Astrocyte (in vitro differentiated cells and primary cell): ENCODE measurements around the gene ADIPOR2. TPM values are rescaled to one million over a fixed set of nuclear protein-coding genes. Genes with fewer than 3 reads are reported as not detected.

Experiments
- DNase-seq: peaks from one replicate; pipeline ENCODE4 v3.0.0-alpha.2; 2010; ENCODE audit warnings: low read depth
- FAIRE-seq: peaks from 2 replicates; lab custom pipeline; 2011; peaks lifted over from hg19 to GRCh38; lab: Jason Lieb, UNC
- H2AFZ ChIP-seq: 2 replicates; pipeline ENCODE4 v1.6.0; 2012; ENCODE audit warnings: low read depth, low read length, inconsistent platforms
- H3K27ac ChIP-seq: 2 replicates; pipeline ENCODE4 v1.5.1; 2011; ENCODE audit warnings: low read depth, low read length, inconsistent platforms
- H3K27me3 ChIP-seq: 2 replicates; pipeline ENCODE4 v1.6.0; 2011; ENCODE audit warnings: low read length, inconsistent platforms; ENCODE audit not compliant: insufficient read depth
- H3K36me3 ChIP-seq: 2 replicates; pipeline ENCODE4 v1.5.1; 2011; ENCODE audit warnings: low read length, inconsistent platforms; ENCODE audit not compliant: insufficient read depth
- H3K4me1 ChIP-seq: 2 replicates; pipeline ENCODE4 v1.5.1; 2011; ENCODE audit warnings: low read length, inconsistent platforms; ENCODE audit not compliant: insufficient read depth
- H3K4me2 ChIP-seq: 2 replicates; pipeline ENCODE4 v1.6.0; 2012; ENCODE audit warnings: low read length, inconsistent platforms
- H3K4me3 ChIP-seq: 2 replicates; pipeline ENCODE4 v1.5.1; 2011; ENCODE audit warnings: low read depth, mild to moderate bottlenecking, low read length, inconsistent platforms; ENCODE audit not compliant: insufficient read depth
- H3K79me2 ChIP-seq: 2 replicates; pipeline ENCODE4 v1.6.0; 2012; ENCODE audit warnings: mild to moderate bottlenecking, low read length, inconsistent platforms; ENCODE audit not compliant: insufficient read depth
- H3K9ac ChIP-seq: 2 replicates; pipeline ENCODE4 v1.6.0; 2012; ENCODE audit warnings: mild to moderate bottlenecking, low read length, inconsistent platforms
- H3K9me3 ChIP-seq: 2 replicates; pipeline ENCODE4 v1.5.1; 2012; ENCODE audit warnings: low read depth, mild to moderate bottlenecking, low read length, inconsistent platforms; ENCODE audit not compliant: insufficient read depth
- H4K20me1 ChIP-seq: 2 replicates; pipeline ENCODE4 v1.6.0; 2012; ENCODE audit warnings: low read length, inconsistent platforms; ENCODE audit not compliant: insufficient read depth
- H3K27ac Mint-ChIP-seq: one replicate; pipeline ENCODE4 v1.8.0; 2021; ENCODE audit warnings: mild to moderate bottlenecking, mixed read lengths; ENCODE audit not compliant: unreplicated experiment
- H3K27me3 Mint-ChIP-seq: one replicate; pipeline ENCODE4 v1.8.0; 2021; ENCODE audit warnings: low read depth, mixed read lengths; ENCODE audit not compliant: unreplicated experiment
- H3K36me3 Mint-ChIP-seq: one replicate; pipeline ENCODE4 v1.8.0; 2021; ENCODE audit warnings: low read depth, mixed read lengths; ENCODE audit not compliant: unreplicated experiment
- H3K4me1 Mint-ChIP-seq: one replicate; pipeline ENCODE4 v1.8.0; 2021; ENCODE audit warnings: low read depth, mixed read lengths; ENCODE audit not compliant: unreplicated experiment
- H3K4me3 Mint-ChIP-seq: one replicate; pipeline ENCODE4 v1.8.0; 2021; ENCODE audit warnings: mild to moderate bottlenecking, moderate library complexity, mixed read lengths; ENCODE audit not compliant: unreplicated experiment
- H3K9me3 Mint-ChIP-seq: one replicate; pipeline ENCODE4 v1.8.0; 2021; ENCODE audit warnings: mild to moderate bottlenecking, mixed read lengths; ENCODE audit not compliant: unreplicated experiment
- EZH2 ChIP-seq: IDR thresholded peaks from 2 replicates; pipeline ENCODE4 v1.6.1; 2012; ENCODE audit warnings: mild to moderate bottlenecking, low read length, inconsistent platforms; ENCODE audit not compliant: insufficient read depth
- total RNA-seq: library from RNA; stranded (reverse); gene quantifications from 2 replicates; pipeline ENCODE4 v1.2.1, GENCODE V29; 2021
- TF ChIP-seq, protein P1 (sequence below): IDR thresholded peaks from 2 replicates; pipeline ENCODE4 v1.5.1; 2011; ENCODE audit warnings: low read depth, mild to moderate bottlenecking, inconsistent platforms, low read length, moderate library complexity; ENCODE audit not compliant: insufficient read depth

The ADIPOR2 gene
- total RNA-seq, 1 donor from 2014 or later = 56.6 TPM

DNA sequence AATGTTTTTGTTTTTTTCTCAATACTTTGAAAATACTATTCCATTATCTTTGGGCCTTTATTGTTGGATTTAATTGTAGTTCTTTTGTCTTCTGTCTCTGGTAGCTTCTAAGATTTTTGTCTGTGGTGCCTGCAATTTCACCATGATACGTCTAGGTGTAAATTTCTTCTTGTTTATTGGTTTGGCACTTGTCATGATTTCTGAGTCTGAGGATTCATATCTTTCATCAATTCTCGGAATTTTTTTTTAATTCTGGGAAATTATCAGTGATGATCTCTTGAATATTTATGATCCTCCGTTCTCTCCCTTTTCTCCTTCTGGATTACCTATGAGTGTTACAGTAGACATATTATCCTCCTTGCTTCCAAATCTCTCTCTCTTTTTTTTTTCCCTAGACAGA is 14.8 kb upstream of the ADIPOR2 start:
- peaks cover 2% of the 10 kb centered on the region for H3K27me3 Mint-ChIP-seq
- Histone ChIP-seq H2AFZ (no peak overlapping the region), H3K4me2 (no peak overlapping the region), H3K79me2 (no peaks in the 10 kb centered on the region), H4K20me1 (no peaks in the 10 kb centered on the region), H3K9ac (no peak overlapping the region), H3K27ac (no peak overlapping the region), H3K4me3 (no peak overlapping the region), H3K36me3 (no peaks in the 10 kb centered on the region), H3K9me3 (no peaks in the 10 kb centered on the region), H3K27me3 (no peaks in the 10 kb centered on the region), H3K4me1 (no peaks in the 10 kb centered on the region)
- FAIRE-seq = no peak
- H3K9me3 Mint-ChIP-seq = no peaks in the 10 kb centered on the region
- H3K4me3 Mint-ChIP-seq = no peak overlapping the region
- H3K36me3 Mint-ChIP-seq = no peaks in the 10 kb centered on the region
- no peak overlapping the region for H3K27ac Mint-ChIP-seq
- no peak for DNase-seq
- no peaks in the 10 kb centered on the region for H3K4me1 Mint-ChIP-seq
- no peak for TF ChIP-seq EZH2
- TF ChIP-seq, protein P1, sequence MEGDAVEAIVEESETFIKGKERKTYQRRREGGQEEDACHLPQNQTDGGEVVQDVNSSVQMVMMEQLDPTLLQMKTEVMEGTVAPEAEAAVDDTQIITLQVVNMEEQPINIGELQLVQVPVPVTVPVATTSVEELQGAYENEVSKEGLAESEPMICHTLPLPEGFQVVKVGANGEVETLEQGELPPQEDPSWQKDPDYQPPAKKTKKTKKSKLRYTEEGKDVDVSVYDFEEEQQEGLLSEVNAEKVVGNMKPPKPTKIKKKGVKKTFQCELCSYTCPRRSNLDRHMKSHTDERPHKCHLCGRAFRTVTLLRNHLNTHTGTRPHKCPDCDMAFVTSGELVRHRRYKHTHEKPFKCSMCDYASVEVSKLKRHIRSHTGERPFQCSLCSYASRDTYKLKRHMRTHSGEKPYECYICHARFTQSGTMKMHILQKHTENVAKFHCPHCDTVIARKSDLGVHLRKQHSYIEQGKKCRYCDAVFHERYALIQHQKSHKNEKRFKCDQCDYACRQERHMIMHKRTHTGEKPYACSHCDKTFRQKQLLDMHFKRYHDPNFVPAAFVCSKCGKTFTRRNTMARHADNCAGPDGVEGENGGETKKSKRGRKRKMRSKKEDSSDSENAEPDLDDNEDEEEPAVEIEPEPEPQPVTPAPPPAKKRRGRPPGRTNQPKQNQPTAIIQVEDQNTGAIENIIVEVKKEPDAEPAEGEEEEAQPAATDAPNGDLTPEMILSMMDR = no peak

DNA sequence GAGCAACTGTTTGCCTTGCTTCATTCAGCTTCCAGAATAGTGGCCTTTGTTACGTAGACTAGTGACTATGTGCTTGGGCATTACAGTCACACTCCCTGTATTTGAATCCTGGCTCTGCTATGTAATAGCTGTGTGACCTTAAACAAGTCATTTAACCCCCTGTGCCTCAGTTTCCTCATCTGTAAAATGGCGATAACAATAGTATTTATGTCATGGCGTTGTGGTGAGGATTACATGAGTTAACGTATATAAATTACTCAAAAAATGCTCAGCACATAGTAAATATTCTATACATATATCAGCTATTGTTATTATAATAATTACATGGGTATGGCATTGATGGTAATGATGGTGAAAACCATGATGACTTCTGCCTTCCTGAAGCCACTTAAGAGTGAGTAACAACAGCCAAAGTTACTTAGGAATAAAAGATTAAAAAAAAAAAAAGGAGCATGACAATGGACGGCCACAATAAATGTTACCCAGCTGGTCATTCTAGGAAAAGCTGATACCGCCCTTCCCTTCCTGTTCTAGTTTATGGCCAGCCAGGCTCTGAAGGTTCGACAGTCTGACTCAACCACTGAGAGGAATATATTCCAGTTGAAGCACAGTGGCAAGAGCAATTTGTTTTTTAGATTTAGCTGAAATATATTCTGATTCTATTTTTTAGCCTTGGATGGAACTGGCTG is 9.9 kb upstream of the ADIPOR2 start:
- Mint-ChIP-seq H3K9me3 (no peaks in the 10 kb centered on the region), H3K27ac (no peak overlapping the region), H3K4me1 (no peaks in the 10 kb centered on the region), H3K27me3 (peaks cover 2% of the 10 kb centered on the region), H3K36me3 (no peaks in the 10 kb centered on the region), H3K4me3 (no peak overlapping the region)
- TF ChIP-seq EZH2 = no peak
- TF ChIP-seq, protein P1 = no peak
- Histone ChIP-seq H3K79me2 (no peaks in the 10 kb centered on the region), H2AFZ (no peak overlapping the region), H3K4me1 (no peaks in the 10 kb centered on the region), H3K4me2 (no peak overlapping the region), H4K20me1 (no peaks in the 10 kb centered on the region), H3K9ac (no peak overlapping the region), H3K27ac (no peak overlapping the region), H3K4me3 (no peak overlapping the region), H3K9me3 (no peaks in the 10 kb centered on the region), H3K36me3 (no peaks in the 10 kb centered on the region), H3K27me3 (no peaks in the 10 kb centered on the region)
- DNase-seq (no peak), FAIRE-seq (no peak)

DNA sequence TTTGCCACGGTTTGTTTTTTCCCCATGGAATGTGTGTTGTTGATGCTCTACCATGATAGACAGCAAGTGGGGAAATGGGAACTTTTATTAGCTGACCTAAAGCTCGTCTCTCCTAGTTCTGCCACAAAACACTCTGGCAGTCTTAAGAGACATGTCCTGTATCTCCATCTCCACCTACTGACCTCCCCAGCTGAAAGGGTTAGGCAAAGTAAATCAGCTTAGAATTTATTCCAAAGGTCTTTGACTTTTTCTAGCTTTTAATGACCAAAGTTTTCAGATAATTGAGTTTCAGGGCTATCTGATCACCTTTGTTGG is 9.4 kb upstream of the ADIPOR2 start:
- no peak overlapping the region for H2AFZ ChIP-seq
- no peak overlapping the region for H3K9ac ChIP-seq
- no peak for TF ChIP-seq EZH2
- TF ChIP-seq, protein P1 = no peak
- no peaks in the 10 kb centered on the region for H4K20me1 ChIP-seq
- H3K4me3 Mint-ChIP-seq = no peak overlapping the region
- no peak overlapping the region for H3K4me2 ChIP-seq
- H3K4me3 ChIP-seq = no peak overlapping the region
- no peaks in the 10 kb centered on the region for H3K36me3 ChIP-seq
- no peaks in the 10 kb centered on the region for H3K9me3 Mint-ChIP-seq
- H3K9me3 ChIP-seq = no peaks in the 10 kb centered on the region
- no peaks in the 10 kb centered on the region for H3K4me1 Mint-ChIP-seq
- H3K27me3 ChIP-seq = no peaks in the 10 kb centered on the region
- DNase-seq (no peak), FAIRE-seq (no peak)
- peaks cover 2% of the 10 kb centered on the region for H3K27me3 Mint-ChIP-seq
- no peaks in the 10 kb centered on the region for H3K36me3 Mint-ChIP-seq
- H3K27ac ChIP-seq = no peak overlapping the region
- H3K79me2 ChIP-seq = no peaks in the 10 kb centered on the region
- H3K27ac Mint-ChIP-seq = no peak overlapping the region
- no peaks in the 10 kb centered on the region for H3K4me1 ChIP-seq
